Dermis blood vessel endothelial cell (primary cell): ENCODE data around the gene UBA3. TPM values are rescaled to one million over a fixed set of nuclear protein-coding genes. Genes with fewer than 3 reads are reported as not detected.
A peak's percentile ranks its signal among the peaks of the same experiment; 100 is the strongest.

Experiments used
- DNase-seq: peaks from one replicate; pipeline ENCODE4 v3.0.0; 2010
- total RNA-seq: library from RNA; depleted of rRNA; stranded (reverse); fragments of >200 nt; gene quantifications from 2 replicates; pipeline ENCODE4 v1.2.3, GENCODE V29; 2014

UBA3 gene
- total RNA-seq, 1 donor from 2014 or later, result 74.2 TPM

GRCh38 chr3:69011096-69011730, 69.0 kb downstream of the UBA3 start:
- peak; percentile 25 for DNase-seq

- peak; percentile 59 for DNase-seq
Observed at GRCh38 chr3:69009559-69010410, 70.4 kb downstream of the UBA3 start.

DNA sequence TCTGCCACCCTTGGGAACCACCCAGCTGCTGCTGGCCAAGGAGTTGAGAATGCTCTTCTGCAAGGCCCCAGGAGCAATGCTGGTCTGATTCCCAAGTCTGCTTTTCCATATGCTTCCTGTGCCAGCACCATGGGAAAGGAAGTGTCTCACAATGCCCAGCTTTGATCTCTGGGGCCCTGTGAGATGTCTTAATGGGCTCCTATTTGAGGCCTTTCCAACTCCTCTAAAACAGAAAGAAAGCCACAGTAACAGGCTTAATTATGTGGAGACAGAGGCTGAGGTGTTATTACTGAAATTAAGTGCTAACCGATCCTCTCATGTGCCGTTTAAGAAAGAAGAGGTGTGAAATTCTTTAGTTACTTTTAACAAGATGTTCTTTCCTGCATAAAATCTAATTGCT, 71.2 kb downstream of the UBA3 start:
- DNase-seq, result peak; percentile 96

DNA sequence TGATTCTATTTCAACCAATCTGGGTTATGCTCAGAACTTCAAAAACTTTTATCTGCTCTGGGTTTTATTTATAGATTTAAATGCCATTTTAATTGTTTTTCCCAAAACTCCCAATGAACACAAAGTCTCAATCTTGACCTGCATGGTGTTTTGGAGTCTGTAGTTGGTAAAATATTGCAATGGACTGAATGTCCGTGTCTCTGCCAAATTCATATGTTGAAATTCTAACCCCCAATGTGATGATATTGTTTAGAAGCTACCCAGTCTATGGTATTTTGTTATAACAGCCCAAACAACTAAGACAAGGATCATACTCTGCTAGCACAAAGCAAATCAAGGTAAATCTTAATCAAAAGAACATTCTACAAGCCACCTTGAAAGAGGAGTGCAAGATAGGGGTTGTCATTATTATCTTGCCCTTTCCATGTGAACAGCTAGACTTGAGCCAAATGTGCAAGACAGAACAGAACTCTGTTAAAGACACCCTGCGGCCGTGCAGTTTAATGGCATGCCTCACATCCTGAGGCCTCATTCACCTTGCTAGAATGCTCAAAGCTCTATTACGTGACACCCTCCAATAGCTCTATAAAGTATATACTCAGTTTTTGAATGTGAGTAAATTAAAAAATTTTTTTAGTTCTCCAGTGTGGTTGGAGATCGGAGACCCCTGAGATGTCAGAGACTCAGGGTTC, 74.2 kb downstream of the UBA3 start:
- no peak for DNase-seq

GRCh38 chr3:69005071-69005790, 74.9 kb downstream of the UBA3 start:
- no peak for DNase-seq

Other genes with a start within 250 kb of the UBA3 start
- gene TAFA4, start 147.8 kb downstream of the UBA3 start, total RNA-seq, result 0.05 TPM in 1 of 2 replicates, not detected in the other
- 56.6 and 70.1 TPM in 2 replicates for gene EOGT, start 66.7 kb downstream of the UBA3 start, total RNA-seq
- gene TMF1, start 28.0 kb downstream of the UBA3 start, total RNA-seq, result 37.7 and 37.8 TPM in 2 replicates
- gene ARL6IP5, start 4.6 kb upstream of the UBA3 start, total RNA-seq, result 90.4 and 109 TPM in 2 replicates
- not detected in 2 replicates for gene LMOD3, start 42.2 kb upstream of the UBA3 start, total RNA-seq